HG03280 (cell line): ENCODE measurements around the gene A1BG.
A peak's percentile ranks its signal among the peaks of the same experiment; 100 is the strongest.
"Not testable (repeated sequence)": the region's sequence is repeated elsewhere in the genome, so short reads cannot be mapped to it uniquely, and the experiment has no call there.

Experiments used
- ATAC-seq: cut with Tn5 transposase; IDR thresholded peaks from one replicate; pipeline ENCODE4 v1.9.1; 2021; ENCODE audit warnings: mild to moderate bottlenecking, moderate library complexity; ENCODE audit not compliant: unreplicated experiment

The A1BG gene

GRCh38 chr19:58338825-58339558, 14.3 kb downstream of the A1BG start:
- no peak for ATAC-seq

- ATAC-seq, result no peak
These were observed 15.0 kb downstream of the A1BG start for GRCh38 chr19:58338336-58338735.

- ATAC-seq, result no peak
These were observed 16.5 kb downstream of the A1BG start for GRCh38 chr19:58336820-58337219.

- no peak for ATAC-seq
These were observed 17.1 kb downstream of the A1BG start for GRCh38 chr19:58336216-58336615.

- ATAC-seq, result no peak
These were observed 17.7 kb downstream of the A1BG start for GRCh38 chr19:58335630-58336029.

GRCh38 chr19:58334691-58335249, 18.5 kb downstream of the A1BG start:
- no peak for ATAC-seq

- ATAC-seq, result no peak
These were observed 20.6 kb downstream of the A1BG start for GRCh38 chr19:58332697-58333096.

GRCh38 chr19:58330458-58330857, 22.8 kb downstream of the A1BG start:
- ATAC-seq, result no peak

GRCh38 chr19:58328999-58329398, 24.3 kb downstream of the A1BG start:
- ATAC-seq, result no peak

- ATAC-seq, result peak; percentile 90
These were observed 26.2 kb downstream of the A1BG start, which contains the start of gene ZSCAN22 for GRCh38 chr19:58326914-58327726. Gene ZSCAN22, plus strand, starts transcription at chr19:58326994. Its CDS starts 7,809 bp downstream, at chr19:58334803.

GRCh38 chr19:58326501-58326913, 26.8 kb downstream of the A1BG start:
- ATAC-seq, result no peak

GRCh38 chr19:58325311-58326022, 27.8 kb downstream of the A1BG start:
- no peak for ATAC-seq

- no peak for ATAC-seq
These were observed 34.1 kb downstream of the A1BG start for GRCh38 chr19:58319241-58319640.

- ATAC-seq, result no peak
These were observed 35.0 kb downstream of the A1BG start for GRCh38 chr19:58318297-58318696.

- ATAC-seq, result no peak
These were observed 35.7 kb downstream of the A1BG start for GRCh38 chr19:58317476-58318072.

GRCh38 chr19:58315580-58315979, 37.7 kb downstream of the A1BG start:
- ATAC-seq, result no peak

- no peak for ATAC-seq
These were observed 41.9 kb downstream of the A1BG start for GRCh38 chr19:58311345-58311865.

GRCh38 chr19:58310685-58311084, 42.6 kb downstream of the A1BG start:
- ATAC-seq, result not testable (repeated sequence)

GRCh38 chr19:58307736-58308135, 45.6 kb downstream of the A1BG start:
- ATAC-seq, result no peak

GRCh38 chr19:58305932-58306323, 47.4 kb downstream of the A1BG start:
- ATAC-seq, result no peak
